ENCODE measurements around the gene KRTAP16-1. TPM values are rescaled to one million over a fixed set of nuclear protein-coding genes. Genes with fewer than 3 reads are reported as not detected.

KRTAP16-1 gene
- total and polyA plus RNA-seq, 2 of the 8 experiments (the other 6 are each of a cell fraction or from before 2014, with no cell fraction given), result not detected

- no peak for TF ChIP-seq CHD7 (IDR thresholded peaks at IDR 0.05; ENCODE audit: insufficient replicate concordance, low read length)
- TF ChIP-seq RBBP5 (IDR thresholded peaks at IDR 0.05; ENCODE audit: borderline replicate concordance, low read depth, low read length), result no peak
- no peak for TF ChIP-seq MAFK (IDR thresholded peaks at IDR 0.05; ENCODE audit: low read depth, low read length)
- no peak for TF ChIP-seq RAD21 (IDR thresholded peaks at IDR 0.05 in 1 of 2, conservative IDR thresholded peaks at IDR 0.05 in 1 of 2; ENCODE audit: low read depth in 2 of 2, low read length in 2 of 2)
- TF ChIP-seq NRF1 (IDR thresholded peaks at IDR 0.05; ENCODE audit: low read depth, low read length), result no peak
These were observed 41.4 kb downstream of the KRTAP16-1 start (continued) for GRCh38 chr17:41267711-41268110.
